DOHH2 (cell line): ENCODE data around the gene NOTCH1.

ENCODE experiments used
- H3F3A ChIP-seq: fragments of 200-600 bp; sonication (generic), shearing (Covaris generic); 2 replicates; pipeline ENCODE4 v1.6.0; 2016; ENCODE audit warnings: antibody characterized with exemption, mild to moderate bottlenecking; ENCODE audit not compliant: control insufficient read depth, insufficient read depth
- H3K27ac ChIP-seq: fragments of 200-600 bp; sonication (generic); 2 replicates; pipeline ENCODE4 v1.5.1; 2014; ENCODE audit warnings: low read depth, mild to moderate bottlenecking, low read length, moderate library complexity
- H3K27me3 ChIP-seq: fragments of 200-600 bp; sonication (generic); 2 replicates; pipeline ENCODE4 v1.6.1; 2014; ENCODE audit warnings: mild to moderate bottlenecking, low read length, mixed read lengths; ENCODE audit not compliant: control insufficient read depth
- H3K36me3 ChIP-seq: fragments of 200-600 bp; sonication (generic); 2 replicates; pipeline ENCODE4 v1.6.1; 2014; ENCODE audit warnings: mild to moderate bottlenecking, low read length, moderate library complexity, mixed read lengths; ENCODE audit not compliant: control insufficient read depth
- H3K4me1 ChIP-seq: fragments of 200-600 bp; sonication (generic); 2 replicates; pipeline ENCODE4 v1.6.1; 2014; ENCODE audit warnings: mild to moderate bottlenecking, low read length, mixed read lengths; ENCODE audit not compliant: control insufficient read depth
- H3K4me2 ChIP-seq: fragments of 200-600 bp; sonication (generic); 2 replicates; pipeline ENCODE4 v1.6.0; 2014; ENCODE audit warnings: mild to moderate bottlenecking, low read length, moderate library complexity
- H3K4me3 ChIP-seq: fragments of 200-600 bp; sonication (generic); 2 replicates; pipeline ENCODE4 v1.5.1; 2014; ENCODE audit warnings: mild to moderate bottlenecking, low read length, mixed read lengths
- H3K79me2 ChIP-seq: fragments of 200-600 bp; sonication (generic); 2 replicates; pipeline ENCODE4 v1.6.1; 2014; ENCODE audit warnings: mild to moderate bottlenecking, low read length, mixed read lengths; ENCODE audit not compliant: control insufficient read depth
- H3K9me2 ChIP-seq: fragments of 200-600 bp; sonication (generic); replicated peaks from 2 replicates; pipeline ENCODE4 v1.6.1; 2014; ENCODE audit warnings: mild to moderate bottlenecking, low read length, mixed read lengths; ENCODE audit not compliant: control insufficient read depth
- H3K9me3 ChIP-seq: fragments of 200-600 bp; sonication (generic); 2 replicates; pipeline ENCODE4 v1.6.1; 2014; ENCODE audit warnings: antibody characterized with exemption, low read length, mixed read lengths; ENCODE audit not compliant: control insufficient read depth, insufficient read depth
- H4K20me1 ChIP-seq: fragments of 200-600 bp; sonication (generic); 2 replicates; pipeline ENCODE4 v1.6.0; 2014; ENCODE audit warnings: low read depth, mild to moderate bottlenecking, antibody characterized with exemption, low read length, moderate library complexity; ENCODE audit not compliant: control insufficient read depth, insufficient read depth
- EZH2phosphoT487 ChIP-seq: fragments of 200-600 bp; sonication (generic); IDR thresholded peaks from 2 replicates; pipeline ENCODE4 v1.6.1; 2017; ENCODE audit warnings: borderline replicate concordance, mild to moderate bottlenecking, antibody characterized with exemption, low read length, moderate library complexity, mixed read lengths
- TF ChIP-seq, protein P1 (sequence below): fragments of 200-600 bp; sonication (generic); IDR thresholded peaks from one replicate; pipeline ENCODE4 v1.5.1; 2014; ENCODE audit warnings: antibody characterized with exemption, mild to moderate bottlenecking, low read depth, low read length; ENCODE audit not compliant: poor library complexity, severe bottlenecking

Gene NOTCH1

DNA sequence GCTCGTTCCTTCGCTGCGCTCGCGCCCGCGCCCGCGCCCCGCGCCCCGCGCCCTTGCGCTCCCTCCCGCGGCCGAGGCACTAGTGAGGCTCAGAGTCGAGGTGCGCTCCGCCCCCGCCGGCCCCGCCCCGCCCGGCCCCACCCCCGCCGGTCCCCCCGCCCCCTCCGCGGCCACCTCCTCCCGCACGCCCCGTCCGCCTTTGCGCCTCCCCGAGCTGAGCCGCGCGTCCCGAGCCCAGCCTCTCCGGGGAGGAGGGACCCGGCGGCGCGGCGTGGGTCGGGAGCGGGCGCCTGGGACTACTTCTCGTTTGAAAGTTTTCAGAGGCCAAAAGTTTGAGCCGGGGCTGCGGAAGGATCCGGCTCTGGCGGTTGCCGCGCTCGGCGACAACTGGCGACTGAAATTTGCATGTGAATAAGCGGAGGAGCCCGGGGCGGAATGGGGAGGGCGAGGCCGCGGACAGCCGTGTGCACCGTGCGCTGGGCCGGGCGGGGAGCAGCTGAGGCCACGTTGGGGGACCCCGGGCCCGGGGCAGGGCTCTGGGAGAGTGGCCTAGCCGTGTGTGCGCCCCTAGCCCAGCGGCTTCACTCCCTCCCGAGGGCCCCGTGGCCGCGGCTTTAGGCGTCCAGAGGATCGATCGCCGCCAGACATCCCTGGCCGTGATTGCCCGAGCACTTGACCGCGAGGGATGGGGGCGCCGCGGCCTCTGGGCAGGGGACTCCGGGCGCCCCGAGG, at the start of gene NOTCH1:
Gene NOTCH1 (minus strand): TSS at position 84 of the 732 bp plus-strand sequence. CDS start 262 bp downstream, outside the sequence.
- Histone ChIP-seq H3K9me3 (no peaks in the 10 kb centered on the region), H3K4me3 (peak within 1 kb of the TSS; percentile 92), H3K36me3 (peaks cover 15% of the 10 kb centered on the region; the same call in 1 of the 2 replicates), H3K79me2 (peaks cover 27% of the 10 kb centered on the region), H3K9me2 (no peaks in the 10 kb centered on the region), H3K4me2 (peak within 1 kb of the TSS; percentile 98), H4K20me1 (peaks cover 12% of the 10 kb centered on the region), H3F3A (no peaks in the 10 kb centered on the region), H3K27ac (peak within 1 kb of the TSS; percentile 84), H3K27me3 (no peaks in the 10 kb centered on the region), H3K4me1 (peaks cover 29% of the 10 kb centered on the region)
- TF ChIP-seq EZH2phosphoT487: no peak
- TF ChIP-seq, protein P1, sequence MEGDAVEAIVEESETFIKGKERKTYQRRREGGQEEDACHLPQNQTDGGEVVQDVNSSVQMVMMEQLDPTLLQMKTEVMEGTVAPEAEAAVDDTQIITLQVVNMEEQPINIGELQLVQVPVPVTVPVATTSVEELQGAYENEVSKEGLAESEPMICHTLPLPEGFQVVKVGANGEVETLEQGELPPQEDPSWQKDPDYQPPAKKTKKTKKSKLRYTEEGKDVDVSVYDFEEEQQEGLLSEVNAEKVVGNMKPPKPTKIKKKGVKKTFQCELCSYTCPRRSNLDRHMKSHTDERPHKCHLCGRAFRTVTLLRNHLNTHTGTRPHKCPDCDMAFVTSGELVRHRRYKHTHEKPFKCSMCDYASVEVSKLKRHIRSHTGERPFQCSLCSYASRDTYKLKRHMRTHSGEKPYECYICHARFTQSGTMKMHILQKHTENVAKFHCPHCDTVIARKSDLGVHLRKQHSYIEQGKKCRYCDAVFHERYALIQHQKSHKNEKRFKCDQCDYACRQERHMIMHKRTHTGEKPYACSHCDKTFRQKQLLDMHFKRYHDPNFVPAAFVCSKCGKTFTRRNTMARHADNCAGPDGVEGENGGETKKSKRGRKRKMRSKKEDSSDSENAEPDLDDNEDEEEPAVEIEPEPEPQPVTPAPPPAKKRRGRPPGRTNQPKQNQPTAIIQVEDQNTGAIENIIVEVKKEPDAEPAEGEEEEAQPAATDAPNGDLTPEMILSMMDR: no peak

DNA sequence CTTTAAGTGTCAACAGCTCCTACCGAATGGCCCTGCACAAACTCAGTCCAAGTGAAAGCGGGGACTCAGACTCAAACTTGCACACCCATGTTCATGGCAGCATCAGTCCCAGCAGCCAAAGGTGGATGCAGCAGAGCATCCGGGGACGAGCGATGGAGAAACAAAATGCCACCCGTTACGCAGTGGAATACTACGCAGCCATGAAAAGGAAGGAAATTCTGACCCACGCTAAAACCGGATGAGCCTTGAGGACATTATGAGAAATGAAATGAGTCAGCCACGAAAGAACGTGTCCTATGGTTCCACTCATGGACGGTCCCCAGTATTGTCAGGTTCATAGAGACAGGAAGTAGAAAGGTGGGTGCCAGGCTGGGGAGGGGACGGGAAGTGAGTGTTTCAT, 48.6 kb upstream of the NOTCH1 start:
- H3K4me3 ChIP-seq: no peak overlapping the region
- H3K79me2 ChIP-seq: no peaks in the 10 kb centered on the region
- peaks cover 2% of the 10 kb centered on the region for H3K4me1 ChIP-seq
- H3K27me3 ChIP-seq: peaks cover 16% of the 10 kb centered on the region
- no peaks in the 10 kb centered on the region for H3K9me2 ChIP-seq
- H3K36me3 ChIP-seq: no peaks in the 10 kb centered on the region
- H3K9me3 ChIP-seq: no peaks in the 10 kb centered on the region
- no peaks in the 10 kb centered on the region for H3F3A ChIP-seq
- H3K4me2 ChIP-seq: no peak overlapping the region
- TF ChIP-seq, protein P1: no peak
- no peak for TF ChIP-seq EZH2phosphoT487
- no peaks in the 10 kb centered on the region for H4K20me1 ChIP-seq
- H3K27ac ChIP-seq: no peak overlapping the region

DNA sequence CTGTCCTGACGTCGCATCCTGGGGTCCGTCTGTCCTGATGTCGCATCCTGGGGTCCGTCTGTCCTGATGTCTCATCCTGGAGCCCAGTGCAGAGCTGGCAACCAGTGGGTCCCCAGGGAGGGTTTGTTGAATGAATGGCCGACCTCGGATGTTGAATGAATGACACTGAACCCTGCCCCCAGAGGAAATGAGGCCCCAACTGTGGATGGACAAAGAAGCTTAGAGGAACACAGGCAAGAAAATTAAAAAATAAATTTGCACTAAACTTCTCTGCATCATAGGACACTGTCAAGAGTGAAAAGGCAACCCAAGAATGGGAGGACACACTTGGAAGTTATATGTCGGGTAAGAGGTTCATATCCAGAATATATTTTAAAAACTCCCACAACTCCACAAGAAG, 47.7 kb upstream of the NOTCH1 start:
- no peak overlapping the region for H3K4me3 ChIP-seq
- H3K36me3 ChIP-seq: no peaks in the 10 kb centered on the region
- H3F3A ChIP-seq: no peaks in the 10 kb centered on the region
- TF ChIP-seq EZH2phosphoT487: no peak
- TF ChIP-seq, protein P1: no peak
- H3K4me1 ChIP-seq: peaks cover 11% of the 10 kb centered on the region
- H3K9me3 ChIP-seq: no peaks in the 10 kb centered on the region
- H3K79me2 ChIP-seq: no peaks in the 10 kb centered on the region
- H3K9me2 ChIP-seq: no peaks in the 10 kb centered on the region
- no peak overlapping the region for H3K4me2 ChIP-seq
- H4K20me1 ChIP-seq: no peaks in the 10 kb centered on the region
- no peak overlapping the region for H3K27ac ChIP-seq
- H3K27me3 ChIP-seq: peaks cover 16% of the 10 kb centered on the region
